ENCODE data around the gene KCNH8. TPM values are rescaled to one million over a fixed set of nuclear protein-coding genes. Genes with fewer than 3 reads are reported as not detected.

The KCNH8 gene
- polyA plus RNA-seq, 1 donor from 2014 or later = 28.9 TPM

GRCh38 chr3:19547665-19548464, 399.6 kb downstream of the KCNH8 start:
- no peak overlapping the region for H3K27ac ChIP-seq (ENCODE audit: low read length)
- no peak overlapping the region for H3K4me2 ChIP-seq (ENCODE audit: low read length)
- H4K20me1 ChIP-seq (ENCODE audit: insufficient read depth) = no peaks in the 10 kb centered on the region
- no peak overlapping the region for H2AFZ ChIP-seq (ENCODE audit: low read depth, low read length)
- H3K4me3 ChIP-seq (ENCODE audit: low read length) = no peak overlapping the region
- no peak overlapping the region for H3K9ac ChIP-seq (ENCODE audit: low read length)
- no peaks in the 10 kb centered on the region for H3K27me3 ChIP-seq (ENCODE audit: insufficient read depth, low read depth, low read length)
- no peaks in the 10 kb centered on the region for H3K36me3 ChIP-seq (ENCODE audit: insufficient read depth, low read length)
- no peak for TF ChIP-seq MXI1 (conservative IDR thresholded peaks at IDR 0.05; ENCODE audit: poor library complexity, severe bottlenecking)
- no peak for TF ChIP-seq EZH2 (IDR thresholded peaks at IDR 0.05; ENCODE audit: borderline replicate concordance, insufficient read depth, low read length, poor library complexity, severe bottlenecking)
- no peak for TF ChIP-seq POLR2AphosphoS5 (IDR thresholded peaks at IDR 0.05)
- no peak for TF ChIP-seq CTCF (IDR thresholded peaks at IDR 0.05; ENCODE audit: poor library complexity, severe bottlenecking)
- no peak for TF ChIP-seq RAD21 (conservative IDR thresholded peaks at IDR 0.05)
- no peak for TF ChIP-seq EP300 (conservative IDR thresholded peaks at IDR 0.05; ENCODE audit: poor library complexity, severe bottlenecking)
- TF ChIP-seq REST (IDR thresholded peaks at IDR 0.05; ENCODE audit: borderline replicate concordance) = no peak
- no peak for TF ChIP-seq SMC3 (conservative IDR thresholded peaks at IDR 0.05; ENCODE audit: poor library complexity)
- no peaks in the 10 kb centered on the region for H3K9me2 ChIP-seq (ENCODE audit: insufficient read depth, low read length)
- H3K9me3 ChIP-seq (ENCODE audit: low read length) = no peaks in the 10 kb centered on the region
- no peaks in the 10 kb centered on the region for H3K79me2 ChIP-seq (replicated peaks; ENCODE audit: insufficient read depth, low read length)
- no peaks in the 10 kb centered on the region for H3F3A ChIP-seq (ENCODE audit: insufficient read depth, low read length, poor library complexity, severe bottlenecking)

GRCh38 chr3:19559724-19560442, 411.6 kb downstream of the KCNH8 start:
- Histone ChIP-seq H3K4me3 (ENCODE audit: low read length) (no peak overlapping the region), H3K27ac (ENCODE audit: low read length) (no peak overlapping the region)

More at GRCh38 chr3:19559724-19560442, 411.6 kb downstream of the KCNH8 start:
- H2AFZ ChIP-seq (ENCODE audit: low read depth, low read length) = no peak overlapping the region
- no peaks in the 10 kb centered on the region for H3K36me3 ChIP-seq (ENCODE audit: insufficient read depth, low read length)
- H3K9me2 ChIP-seq (ENCODE audit: insufficient read depth, low read length) = no peaks in the 10 kb centered on the region
- no peak overlapping the region for H3K9ac ChIP-seq (ENCODE audit: low read length)
- no peak overlapping the region for H3K4me2 ChIP-seq (ENCODE audit: low read length)
- H4K20me1 ChIP-seq (ENCODE audit: insufficient read depth) = no peaks in the 10 kb centered on the region
- TF ChIP-seq TAF1 (IDR thresholded peaks at IDR 0.05; ENCODE audit: low read depth) (no peak), EP300 (conservative IDR thresholded peaks at IDR 0.05; ENCODE audit: poor library complexity, severe bottlenecking) (no peak), REST (IDR thresholded peaks at IDR 0.05; ENCODE audit: borderline replicate concordance) (no peak), SMC3 (conservative IDR thresholded peaks at IDR 0.05; ENCODE audit: poor library complexity) (no peak), EZH2 (IDR thresholded peaks at IDR 0.05; ENCODE audit: borderline replicate concordance, insufficient read depth, low read length, poor library complexity, severe bottlenecking) (no peak), RAD21 (conservative IDR thresholded peaks at IDR 0.05) (no peak)
- no peaks in the 10 kb centered on the region for H3F3A ChIP-seq (ENCODE audit: insufficient read depth, low read length, poor library complexity, severe bottlenecking)
- H3K79me2 ChIP-seq (replicated peaks; ENCODE audit: insufficient read depth, low read length) = no peaks in the 10 kb centered on the region
- H3K27me3 ChIP-seq (ENCODE audit: insufficient read depth, low read depth, low read length) = no peaks in the 10 kb centered on the region
- no peaks in the 10 kb centered on the region for H3K9me3 ChIP-seq (ENCODE audit: low read length)
